ENCODE data around the gene KCNA1.
"Not testable (repeated sequence)": the region's sequence is repeated elsewhere in the genome, so short reads cannot be mapped to it uniquely, and the experiment has no call there.

Gene KCNA1

DNA sequence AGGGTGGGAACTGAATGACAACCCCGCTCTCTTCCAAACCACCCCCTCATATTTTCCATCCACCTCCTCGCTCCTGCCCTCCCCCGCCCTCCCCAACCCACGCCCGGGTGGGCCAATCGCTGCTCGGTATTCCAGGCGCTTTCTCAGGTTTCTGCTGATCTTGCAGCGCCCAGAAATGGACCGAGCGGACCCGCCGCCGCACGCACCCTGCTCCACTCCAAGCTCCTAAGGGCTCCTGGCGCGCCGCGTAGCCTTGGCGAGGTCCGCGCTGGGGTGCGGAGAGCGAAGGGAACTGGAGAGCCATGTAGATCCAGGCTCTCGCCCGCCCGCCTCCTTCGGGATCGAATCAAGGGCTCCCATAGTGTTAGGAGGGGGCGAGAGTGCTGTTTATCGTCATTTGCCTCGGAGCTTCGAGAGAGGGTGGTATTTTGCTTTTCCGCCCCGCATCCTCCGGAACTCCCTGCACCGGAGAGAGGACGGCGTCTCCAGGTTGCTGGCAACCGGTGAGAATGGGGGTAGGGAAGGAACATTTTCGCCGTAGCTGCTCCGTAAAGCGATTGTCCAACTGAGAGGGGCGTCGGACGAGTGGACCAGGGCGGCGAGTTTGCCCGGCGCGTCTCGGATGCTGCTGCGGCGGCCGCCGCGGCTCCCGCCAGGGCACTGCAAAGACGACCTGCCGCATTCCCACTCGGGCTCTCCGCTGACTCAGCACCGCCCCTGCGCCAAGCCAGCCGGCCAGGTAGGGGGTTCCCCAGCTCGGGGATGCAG, at the start of gene KCNA1:
Gene KCNA1, plus strand, starts transcription at position 172 of the 768 bp plus-strand sequence. CDS start 1,474 bp downstream, outside the sequence.
- DNase-seq = no peak

DNA sequence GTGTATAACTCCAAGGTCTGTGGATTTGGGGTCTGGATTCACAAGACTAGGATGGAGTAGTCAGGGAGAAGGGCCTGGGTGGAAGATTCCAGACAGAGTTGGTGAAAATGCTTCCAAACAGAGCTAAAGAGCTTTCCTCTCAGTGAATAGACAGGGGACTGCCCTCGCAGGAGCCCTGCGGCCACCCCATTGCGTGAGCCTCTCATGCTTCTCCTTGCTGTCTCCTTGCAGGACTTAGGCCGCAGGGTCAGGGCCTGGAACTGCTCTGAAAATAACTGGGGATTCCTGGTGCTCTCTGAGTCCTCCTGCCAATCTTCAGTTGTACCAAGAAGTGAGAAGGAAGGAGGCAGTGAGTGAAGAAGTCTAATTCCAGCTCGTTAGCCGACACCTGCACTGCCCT, 49.0 kb upstream of the KCNA1 start:
- no peak for DNase-seq

DNA sequence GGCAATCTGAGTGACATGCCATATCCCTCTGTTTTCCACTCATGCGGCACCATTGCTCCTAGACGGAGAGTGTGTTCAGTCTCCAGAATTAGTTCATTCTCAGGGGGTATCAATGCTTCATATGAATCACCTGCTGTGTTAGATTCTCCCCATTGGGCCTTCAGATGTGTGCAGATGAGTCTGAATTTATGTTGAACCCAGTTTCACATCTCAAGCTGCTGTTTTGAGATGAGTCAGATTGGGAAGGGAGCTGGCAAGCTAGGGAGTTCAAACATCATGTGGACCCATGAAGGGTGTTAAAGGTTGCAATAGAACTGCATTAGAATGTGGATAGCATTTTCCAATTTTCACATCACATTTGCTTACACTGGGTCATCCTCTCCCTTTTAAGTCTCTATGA, 46.9 kb upstream of the KCNA1 start:
- no peak for DNase-seq

DNA sequence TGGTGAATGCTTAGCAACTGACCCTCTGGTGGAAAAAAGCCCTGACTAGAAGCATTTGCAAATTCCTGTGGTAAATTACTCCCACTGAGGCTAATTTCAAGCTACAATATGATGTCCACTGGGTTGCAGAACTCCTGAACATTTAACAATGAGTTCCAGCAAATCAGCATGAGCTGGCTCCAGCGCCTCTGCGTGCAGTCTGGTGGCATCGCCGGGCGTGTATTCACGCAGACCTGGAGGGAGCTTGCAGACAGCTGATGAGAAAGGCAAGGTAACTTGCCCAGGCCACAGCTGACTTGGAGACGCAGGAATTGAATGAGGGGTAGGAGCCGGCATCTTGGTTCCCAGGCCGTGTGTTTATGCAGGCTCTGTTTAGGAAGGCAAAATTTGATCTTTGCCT, 45.1 kb upstream of the KCNA1 start:
- DNase-seq = no peak

DNA sequence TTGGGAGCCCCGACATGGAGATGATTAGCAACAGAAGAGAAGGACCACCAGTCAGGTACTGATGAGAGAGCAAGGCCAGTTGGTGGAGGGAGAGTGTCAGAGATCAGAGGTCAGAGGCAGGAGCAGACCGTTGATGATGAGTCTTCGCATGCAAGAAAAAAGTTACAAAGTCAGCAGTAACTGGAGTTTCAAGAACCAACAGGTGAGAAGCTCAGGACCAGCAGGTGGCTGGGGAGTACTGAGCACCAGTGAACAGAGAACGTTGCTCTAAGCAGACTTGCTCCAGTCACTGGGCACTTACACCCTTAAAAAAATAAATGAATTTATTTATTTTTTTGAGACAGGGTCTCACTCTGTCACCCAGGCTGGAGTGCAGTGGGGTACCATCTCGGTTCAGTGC, 44.5 kb upstream of the KCNA1 start:
- DNase-seq = no peak

DNA sequence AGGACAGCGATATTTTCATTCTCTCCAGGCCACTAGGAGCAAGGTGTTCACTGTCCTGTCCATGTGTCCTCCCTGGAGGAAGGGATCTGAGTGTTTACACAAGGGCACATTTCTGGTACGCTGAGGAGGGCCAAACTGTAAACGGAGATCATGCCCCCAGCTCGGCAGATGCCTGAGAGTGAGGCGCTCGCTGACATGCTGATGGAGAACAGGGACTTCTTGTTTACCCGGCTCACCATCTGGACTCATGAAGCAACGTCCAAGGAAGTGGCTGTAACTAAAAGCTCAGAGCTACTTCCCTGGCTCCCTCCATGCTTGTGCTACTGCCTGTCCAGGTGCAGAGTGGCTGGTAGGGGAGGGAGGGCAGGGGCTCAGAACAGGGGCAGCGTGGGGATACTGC, 43.4 kb upstream of the KCNA1 start:
- DNase-seq = no peak

DNA sequence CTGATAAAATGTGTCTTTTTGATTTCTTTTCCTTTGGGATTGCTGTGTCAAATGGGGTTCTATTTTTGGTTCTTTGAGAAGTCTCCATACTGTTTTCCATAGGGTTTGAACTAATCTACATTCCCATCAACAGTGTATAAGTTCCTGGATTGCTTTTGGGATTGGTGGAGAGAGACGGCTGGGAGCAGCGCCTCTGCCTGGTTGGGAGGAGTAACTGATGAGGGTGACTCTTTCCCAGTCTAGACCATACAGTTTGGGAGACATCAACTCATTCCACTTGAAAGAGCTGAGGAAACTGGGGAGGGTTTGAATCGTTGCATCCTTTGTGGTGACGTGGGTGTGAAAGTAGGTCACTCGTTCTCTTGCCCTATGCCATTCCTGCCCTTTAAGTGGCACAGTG, 42.3 kb upstream of the KCNA1 start:
- no peak for DNase-seq

DNA sequence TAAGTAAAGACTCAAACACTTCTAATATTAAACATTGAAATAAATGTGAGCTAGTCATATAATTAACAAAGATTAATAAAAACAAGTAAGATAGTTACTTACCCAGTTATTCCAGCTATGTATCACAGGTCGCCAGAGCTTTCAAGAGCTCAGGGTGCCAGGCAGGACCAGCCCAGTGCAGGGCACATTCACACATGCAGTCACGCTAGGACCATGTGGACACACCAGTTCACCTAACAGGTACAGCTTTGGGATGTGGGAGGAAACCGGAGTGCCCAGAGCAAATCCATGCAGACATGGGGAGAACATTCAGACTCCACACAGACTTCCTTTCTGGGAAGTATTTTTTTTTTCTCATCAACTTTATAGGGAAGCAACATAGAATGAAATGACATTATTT, 39.3 kb upstream of the KCNA1 start:
- DNase-seq = no peak

DNA sequence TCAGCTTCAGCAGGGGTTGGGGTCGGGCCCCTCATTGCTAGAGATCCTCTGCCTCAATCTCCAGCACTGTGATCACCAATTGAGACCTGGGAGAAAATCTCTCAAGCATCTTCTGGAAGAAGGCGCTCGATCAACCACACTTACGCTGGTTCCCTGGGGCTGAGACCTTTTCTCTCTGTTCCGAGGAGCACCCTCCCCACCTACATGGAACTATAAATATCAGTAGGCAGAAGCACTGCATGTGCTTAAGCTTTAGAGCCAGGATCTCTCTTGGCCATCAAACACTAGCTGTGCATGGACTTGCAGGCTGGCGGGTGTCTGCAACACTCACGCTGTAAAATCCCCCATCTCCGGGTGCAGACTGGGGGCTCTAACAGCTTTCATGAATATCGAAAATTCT, 38.2 kb upstream of the KCNA1 start:
- DNase-seq = no peak

DNA sequence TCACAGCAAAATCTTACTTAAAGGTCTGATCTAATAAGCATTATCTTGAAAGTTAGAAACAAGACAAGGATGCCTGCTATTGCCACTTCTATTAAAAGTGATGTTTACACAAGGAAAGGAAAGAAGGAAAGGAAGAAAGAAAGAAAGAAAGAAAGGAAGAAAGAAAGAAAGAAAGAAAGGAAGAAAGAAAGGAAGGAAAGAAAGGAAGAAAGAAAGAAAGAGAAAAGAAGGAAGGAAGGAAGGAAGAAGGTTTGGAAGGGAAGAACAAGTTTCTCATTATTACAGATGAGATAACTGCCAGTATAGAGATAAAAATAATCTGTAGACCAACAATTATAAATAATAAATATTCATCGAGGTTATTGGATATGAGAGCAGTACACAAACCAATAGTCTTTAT, 35.8 kb upstream of the KCNA1 start:
- no peak for DNase-seq

DNA sequence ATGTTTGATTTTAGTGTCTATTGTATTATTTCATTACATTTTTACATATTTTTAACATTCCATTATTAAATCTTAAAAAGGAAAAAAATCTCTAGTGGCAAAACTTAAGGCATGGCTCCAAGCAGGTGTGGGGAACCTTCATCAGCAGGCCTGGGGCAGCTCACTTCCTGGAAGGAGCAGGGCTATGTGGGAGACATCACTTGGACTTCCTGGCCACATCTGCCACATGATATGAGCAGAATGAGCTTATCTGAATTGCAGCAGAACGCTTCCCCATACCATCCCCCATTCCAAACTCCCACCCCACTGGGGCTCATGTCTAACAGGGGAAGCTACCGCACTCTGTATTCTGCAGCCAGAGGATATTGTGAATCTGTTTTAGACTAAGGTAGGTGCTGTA, 35.0 kb upstream of the KCNA1 start:
- no peak for DNase-seq

DNA sequence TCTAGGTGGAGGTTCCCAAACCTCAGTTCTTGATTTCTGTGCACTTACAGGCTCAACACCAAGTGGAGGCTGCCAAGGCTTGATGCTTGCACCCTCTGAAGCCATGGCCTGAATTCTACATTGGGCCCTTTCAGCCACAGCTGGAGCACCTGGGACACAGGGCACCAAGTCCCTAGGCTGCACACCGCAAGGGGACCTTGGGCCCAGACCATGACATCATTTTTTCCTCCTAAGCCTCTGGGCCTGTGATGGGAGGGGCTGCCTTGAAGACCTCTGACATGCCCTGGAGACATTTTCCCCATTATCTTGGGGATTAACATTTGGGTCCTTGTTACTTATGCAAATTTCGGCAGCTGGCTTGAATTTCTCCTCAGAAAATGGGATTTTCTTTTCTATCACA, 30.2 kb upstream of the KCNA1 start:
- DNase-seq = not testable (repeated sequence)

DNA sequence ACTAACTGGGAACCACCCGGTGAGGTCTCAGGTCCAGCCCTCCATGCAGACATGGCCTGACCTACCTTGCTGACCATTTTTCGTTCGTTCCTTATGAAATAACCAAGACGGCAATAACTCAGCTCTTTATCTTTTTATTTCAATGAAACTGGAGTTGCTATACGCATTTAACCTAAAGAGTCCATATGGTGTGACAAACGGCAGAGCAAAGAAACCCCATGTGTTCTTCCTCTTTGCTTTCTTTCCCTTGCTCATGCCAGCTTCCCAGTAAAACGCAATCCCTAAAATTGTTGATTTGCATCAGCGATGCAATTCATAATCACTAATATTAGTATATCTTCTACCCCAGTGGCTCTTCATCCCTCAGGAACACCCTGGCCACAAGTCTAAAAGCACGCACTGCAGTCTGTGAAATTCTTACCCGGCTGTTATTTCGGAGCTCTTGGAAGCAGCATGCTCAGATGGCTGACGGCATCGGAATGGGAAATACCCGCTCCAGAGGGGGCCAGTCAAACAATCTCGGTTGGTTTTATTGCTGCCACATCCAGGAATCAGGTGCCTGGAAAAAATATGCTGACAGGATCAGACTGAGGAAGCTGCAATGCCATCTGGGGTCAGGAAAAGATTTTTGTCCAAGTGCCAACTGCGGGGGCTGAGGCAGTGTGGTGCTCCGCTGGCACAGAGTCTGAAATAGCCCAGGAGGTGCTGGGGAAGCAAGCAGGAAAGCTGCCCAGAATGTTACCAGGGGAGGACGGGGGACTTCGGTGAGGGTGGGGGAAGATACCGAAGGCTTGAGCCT, 28.2 kb upstream of the KCNA1 start:
- DNase-seq = no peak

DNA sequence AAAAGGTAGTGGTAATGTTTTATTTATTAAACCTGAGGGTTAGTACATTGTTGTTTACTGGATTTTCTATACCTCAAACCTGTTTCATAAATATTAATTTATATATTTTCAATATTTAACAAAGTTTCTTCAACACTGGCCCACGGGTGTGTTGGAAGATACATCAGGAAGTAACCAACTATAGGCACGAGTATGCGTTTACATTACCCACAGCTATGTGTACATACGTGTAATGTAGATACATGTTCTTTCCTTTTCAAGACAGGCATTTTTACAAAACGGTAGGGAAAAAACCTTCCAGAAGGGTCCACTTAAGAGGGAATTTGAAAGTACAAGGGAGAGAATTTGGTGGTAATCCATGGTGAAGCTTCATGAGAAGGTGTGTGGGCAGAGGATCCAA, 17.8 kb upstream of the KCNA1 start:
- no peak for DNase-seq

DNA sequence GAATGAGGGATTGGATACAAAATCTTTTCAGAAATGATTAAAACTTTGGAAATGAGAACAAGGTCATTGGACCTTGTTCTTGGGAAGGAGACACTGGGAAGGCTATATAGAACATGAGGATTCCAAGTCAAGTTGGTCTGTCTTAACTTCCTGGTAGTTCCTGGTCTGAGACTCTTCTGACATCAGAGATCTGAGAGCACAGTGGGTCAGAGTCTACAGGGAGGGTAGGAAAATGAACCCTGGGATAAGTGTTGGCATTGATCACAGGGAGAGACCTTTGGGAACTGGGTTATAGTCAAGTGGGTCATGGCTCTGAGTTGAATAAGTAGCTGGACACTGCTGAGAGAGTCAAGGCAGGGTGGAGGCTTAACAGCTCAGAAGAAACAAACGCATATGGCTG, 17.3 kb upstream of the KCNA1 start:
- no peak for DNase-seq

DNA sequence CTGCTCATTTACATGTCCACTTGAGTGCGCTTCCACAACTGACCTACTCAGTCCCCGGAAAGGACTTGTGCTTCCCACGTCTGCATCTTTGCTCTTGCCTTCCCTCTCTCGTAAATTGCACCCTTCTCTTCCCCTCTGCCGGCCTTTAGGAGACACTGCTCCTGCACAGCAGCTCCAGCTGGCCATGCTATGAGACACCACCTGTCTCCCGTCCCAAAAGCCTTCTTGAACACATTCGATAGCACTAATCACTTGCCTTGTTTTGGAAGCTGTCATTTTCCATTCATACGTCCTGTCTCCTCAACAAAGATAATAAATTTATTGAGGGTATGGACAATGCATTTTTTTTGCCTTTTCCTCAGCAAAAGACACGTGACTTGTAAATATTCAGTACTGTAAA, 15.7 kb upstream of the KCNA1 start:
- no peak for DNase-seq

DNA sequence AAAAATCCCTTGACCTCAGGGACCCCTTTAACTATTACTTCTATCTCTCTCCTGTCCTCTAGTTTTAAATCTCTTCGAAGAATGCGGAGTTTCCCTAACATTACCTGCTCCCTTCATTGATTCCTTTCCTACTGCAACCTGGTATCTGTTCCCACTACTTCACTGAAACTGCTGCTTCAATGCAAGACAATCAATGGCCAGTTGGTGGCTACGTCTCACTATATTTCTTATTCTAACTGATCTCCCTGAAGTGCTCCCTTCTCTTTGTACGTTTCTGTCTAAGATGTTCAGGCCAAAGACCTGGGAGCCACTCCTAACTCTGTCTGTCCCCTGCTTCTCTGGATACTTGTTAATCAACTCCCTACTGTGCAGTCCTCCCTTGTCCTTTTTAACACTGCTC, 10.3 kb upstream of the KCNA1 start:
- no peak for DNase-seq

DNA sequence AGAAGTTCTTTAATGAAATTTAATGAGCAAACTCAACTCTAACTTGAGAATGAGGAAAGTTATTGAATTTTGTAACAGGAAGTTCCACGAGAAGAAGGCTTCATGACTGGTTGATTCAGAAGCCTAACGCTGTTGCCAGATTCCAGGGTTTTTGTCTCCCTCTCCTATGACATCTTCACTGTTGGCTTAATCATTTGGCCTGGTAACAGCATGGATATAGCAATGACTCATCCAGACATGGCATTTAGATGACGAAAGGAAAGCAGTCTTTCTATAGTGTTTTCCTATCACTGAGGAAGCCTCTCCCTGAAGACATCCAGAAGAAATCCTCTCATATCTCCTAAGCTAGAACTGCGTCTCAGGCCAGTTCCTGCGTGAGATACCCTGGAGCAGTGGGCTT, 9.4 kb upstream of the KCNA1 start:
- DNase-seq = no peak

DNA sequence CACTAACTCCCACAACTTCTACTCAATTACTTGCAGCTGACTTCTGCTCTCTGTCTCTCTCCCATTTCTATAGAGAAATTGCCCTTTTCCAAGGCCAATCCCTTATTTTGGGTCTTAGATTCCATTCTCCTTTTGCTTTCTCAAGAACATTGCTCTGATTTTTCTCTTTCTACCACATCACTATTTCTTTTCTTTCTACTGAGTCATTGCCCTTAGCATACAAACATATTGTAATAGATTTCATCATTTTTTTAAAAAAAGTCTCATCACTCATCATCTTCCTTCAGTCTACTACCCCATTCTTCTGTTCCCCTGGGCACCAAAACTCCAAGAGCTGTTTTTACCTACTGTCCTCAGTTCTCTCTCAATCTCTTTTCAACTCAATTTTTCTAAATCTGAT, 4.4 kb upstream of the KCNA1 start:
- DNase-seq = no peak

DNA sequence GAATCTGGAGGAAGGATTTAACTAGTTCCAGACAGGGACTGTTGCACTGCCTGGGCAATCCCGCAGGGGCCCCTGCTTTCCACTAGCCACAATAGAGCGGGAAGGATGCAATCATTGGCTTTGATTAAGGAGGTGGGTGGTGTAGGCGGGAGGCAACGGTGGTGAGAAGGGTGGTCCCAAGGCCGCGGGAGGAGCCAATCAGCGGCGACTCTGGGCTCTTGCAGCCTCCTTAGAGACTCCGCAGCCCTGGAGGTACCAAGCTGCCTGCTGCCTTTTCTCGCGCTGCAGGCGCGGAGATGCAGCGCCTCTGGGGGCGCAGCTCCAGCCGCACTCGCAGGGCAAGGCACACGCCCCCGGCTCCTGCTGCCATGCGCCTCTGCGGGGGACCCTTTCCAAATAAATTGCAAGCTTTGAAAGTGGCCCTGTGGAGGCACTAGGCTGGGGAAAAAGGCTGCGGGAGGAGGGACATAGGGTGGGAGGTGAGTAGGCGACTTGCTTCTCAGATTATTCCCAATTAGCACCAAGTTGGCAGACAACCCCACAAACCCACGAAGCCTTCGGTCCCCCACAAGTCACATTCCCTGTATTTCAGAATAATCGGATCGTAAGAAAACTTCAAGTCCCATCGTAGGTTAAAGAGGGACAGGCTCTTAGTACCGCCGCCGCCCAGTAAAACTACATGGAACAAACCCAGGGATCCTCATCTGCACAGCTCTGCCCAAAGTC, 858 bp upstream of the KCNA1 start:
- no peak for DNase-seq

DNA sequence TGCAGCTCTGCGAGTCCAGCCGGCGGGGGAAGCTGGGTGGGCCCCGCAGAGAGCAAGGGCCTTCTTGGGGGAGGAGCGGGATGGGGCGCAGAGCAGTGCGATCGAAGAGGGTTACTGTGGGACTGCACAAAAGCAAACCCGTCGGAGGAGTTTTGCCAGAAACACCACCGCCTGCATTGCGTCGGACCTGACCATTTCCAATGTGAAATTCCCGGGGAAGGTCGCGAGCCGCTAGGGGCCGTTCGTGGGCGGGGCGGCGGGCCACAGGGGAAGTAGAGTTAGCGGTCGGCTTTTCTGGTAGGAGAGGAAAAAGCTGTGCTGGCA, 333 bp upstream of the KCNA1 start:
- no peak for DNase-seq

DNA sequence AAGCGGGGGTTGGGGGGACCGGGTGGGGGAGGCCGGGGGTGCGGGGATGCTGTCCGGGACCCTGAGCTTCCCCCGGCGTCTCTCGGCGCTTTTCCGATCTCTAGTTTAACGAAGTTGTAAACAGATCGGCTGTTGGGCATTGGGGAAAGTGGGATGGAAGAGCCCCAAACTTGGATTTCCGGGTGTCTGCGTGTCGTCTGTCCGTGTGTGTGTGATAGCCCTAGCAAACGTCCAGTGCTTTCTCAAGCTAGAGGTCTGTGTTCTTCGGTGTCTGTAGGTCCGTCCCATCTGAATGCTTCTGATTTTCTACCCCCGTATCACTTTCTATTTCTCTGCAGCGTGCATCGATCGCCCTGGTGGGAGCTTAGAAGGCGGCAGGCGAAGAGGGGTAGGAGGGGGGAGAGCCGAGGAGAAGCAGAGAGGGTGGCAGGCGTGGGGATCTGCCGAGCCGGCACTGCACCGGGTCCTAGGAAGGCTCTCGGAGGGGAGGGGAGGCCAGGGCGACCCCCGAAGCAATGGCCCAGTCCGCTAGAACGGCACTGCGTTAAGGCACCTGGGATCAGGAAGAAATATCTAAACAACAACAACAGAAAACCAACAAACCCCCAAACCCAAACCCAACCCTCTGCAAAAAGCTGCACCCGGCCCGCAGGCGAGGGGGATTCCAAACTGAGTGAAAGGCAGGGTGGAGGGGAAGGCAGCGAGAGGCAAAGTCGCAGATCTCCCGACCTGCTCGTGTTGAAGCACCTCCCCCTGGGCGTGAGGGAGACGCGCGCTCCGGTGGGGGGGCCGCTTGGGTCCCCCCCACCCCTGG, 1.0 kb downstream of the KCNA1 start:
- DNase-seq = no peak

DNA sequence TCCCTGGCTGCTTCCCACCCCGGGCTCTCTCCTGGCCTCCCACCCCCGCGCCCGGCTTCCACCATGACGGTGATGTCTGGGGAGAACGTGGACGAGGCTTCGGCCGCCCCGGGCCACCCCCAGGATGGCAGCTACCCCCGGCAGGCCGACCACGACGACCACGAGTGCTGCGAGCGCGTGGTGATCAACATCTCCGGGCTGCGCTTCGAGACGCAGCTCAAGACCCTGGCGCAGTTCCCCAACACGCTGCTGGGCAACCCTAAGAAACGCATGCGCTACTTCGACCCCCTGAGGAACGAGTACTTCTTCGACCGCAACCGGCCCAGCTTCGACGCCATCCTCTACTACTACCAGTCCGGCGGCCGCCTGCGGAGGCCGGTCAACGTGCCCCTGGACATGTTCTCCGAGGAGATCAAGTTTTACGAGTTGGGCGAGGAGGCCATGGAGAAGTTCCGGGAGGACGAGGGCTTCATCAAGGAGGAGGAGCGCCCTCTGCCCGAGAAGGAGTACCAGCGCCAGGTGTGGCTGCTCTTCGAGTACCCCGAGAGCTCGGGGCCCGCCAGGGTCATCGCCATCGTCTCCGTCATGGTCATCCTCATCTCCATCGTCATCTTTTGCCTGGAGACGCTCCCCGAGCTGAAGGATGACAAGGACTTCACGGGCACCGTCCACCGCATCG, 1.8 kb downstream of the KCNA1 start:
- no peak for DNase-seq
